Gastrocnemius medialis (tissue), 4 donors: ENCODE measurements around the gene SLC35E1.

Experiments used
- POLR2A ChIP-seq, 2 donors: fragments of 450-650 bp; IDR thresholded peaks; one replicate each; pipeline ENCODE4 v1.6.1; 2017; ENCODE audit warnings: antibody characterized with exemption in 2 of 2, mild to moderate bottlenecking in 2 of 2, moderate library complexity in 2 of 2
- TF ChIP-seq, protein P1 (sequence below), 5 experiments: fragments of 450-650 bp in 3 of 5; fragments of 200-600 bp in 2 of 5; sonication (generic) in 2 of 5; IDR thresholded peaks in 4 of 5; conservative IDR thresholded peaks in 1 of 5; 1 replicate in 4 of 5; 2 replicates in 1 of 5; pipeline ENCODE4 v1.5.1; 2016 to 2019; ENCODE audit warnings: antibody characterized with exemption in 5 of 5, mild to moderate bottlenecking in 3 of 5, moderate library complexity in 3 of 5

- TF ChIP-seq POLR2A (IDR thresholded peaks at IDR 0.05): no peak
- TF ChIP-seq, protein P1, sequence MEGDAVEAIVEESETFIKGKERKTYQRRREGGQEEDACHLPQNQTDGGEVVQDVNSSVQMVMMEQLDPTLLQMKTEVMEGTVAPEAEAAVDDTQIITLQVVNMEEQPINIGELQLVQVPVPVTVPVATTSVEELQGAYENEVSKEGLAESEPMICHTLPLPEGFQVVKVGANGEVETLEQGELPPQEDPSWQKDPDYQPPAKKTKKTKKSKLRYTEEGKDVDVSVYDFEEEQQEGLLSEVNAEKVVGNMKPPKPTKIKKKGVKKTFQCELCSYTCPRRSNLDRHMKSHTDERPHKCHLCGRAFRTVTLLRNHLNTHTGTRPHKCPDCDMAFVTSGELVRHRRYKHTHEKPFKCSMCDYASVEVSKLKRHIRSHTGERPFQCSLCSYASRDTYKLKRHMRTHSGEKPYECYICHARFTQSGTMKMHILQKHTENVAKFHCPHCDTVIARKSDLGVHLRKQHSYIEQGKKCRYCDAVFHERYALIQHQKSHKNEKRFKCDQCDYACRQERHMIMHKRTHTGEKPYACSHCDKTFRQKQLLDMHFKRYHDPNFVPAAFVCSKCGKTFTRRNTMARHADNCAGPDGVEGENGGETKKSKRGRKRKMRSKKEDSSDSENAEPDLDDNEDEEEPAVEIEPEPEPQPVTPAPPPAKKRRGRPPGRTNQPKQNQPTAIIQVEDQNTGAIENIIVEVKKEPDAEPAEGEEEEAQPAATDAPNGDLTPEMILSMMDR (IDR thresholded peaks at IDR 0.05 in 4 of 5, conservative IDR thresholded peaks at IDR 0.05 in 1 of 5): no peak
Observed at GRCh38 chr19:16566161-16566560, 6.1 kb downstream of the SLC35E1 start.
